ENCODE results near the gene TSPAN3. TPM values are rescaled to one million over a fixed set of nuclear protein-coding genes. Genes with fewer than 3 reads are reported as not detected.

TSPAN3 gene
- total and polyA plus RNA-seq, 10 of the 15 experiments (the other 5 are each of a cell fraction or from before 2014, with no cell fraction given) = 18.9 to 114 (median 57.2) TPM

DNA sequence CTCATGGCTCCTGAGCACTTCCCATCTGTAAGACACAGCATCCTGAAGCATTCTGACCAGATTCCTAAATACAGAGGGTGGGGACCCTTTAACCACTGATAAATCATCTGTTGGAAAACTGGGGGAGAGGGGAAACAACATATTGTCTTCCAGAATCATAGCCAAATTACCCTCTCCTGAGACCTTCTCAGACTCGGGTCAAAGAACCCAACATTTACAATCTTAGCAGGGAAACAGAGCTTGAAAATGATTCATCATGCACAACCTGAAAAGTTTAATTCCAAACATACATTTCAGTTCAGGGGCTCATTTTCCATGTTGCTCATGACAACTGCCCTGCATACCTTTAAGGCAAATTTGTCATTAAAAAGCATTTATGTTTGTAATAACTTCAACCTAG is 48.5 kb upstream of the TSPAN3 start (continued):
- TF ChIP-seq, protein P1, sequence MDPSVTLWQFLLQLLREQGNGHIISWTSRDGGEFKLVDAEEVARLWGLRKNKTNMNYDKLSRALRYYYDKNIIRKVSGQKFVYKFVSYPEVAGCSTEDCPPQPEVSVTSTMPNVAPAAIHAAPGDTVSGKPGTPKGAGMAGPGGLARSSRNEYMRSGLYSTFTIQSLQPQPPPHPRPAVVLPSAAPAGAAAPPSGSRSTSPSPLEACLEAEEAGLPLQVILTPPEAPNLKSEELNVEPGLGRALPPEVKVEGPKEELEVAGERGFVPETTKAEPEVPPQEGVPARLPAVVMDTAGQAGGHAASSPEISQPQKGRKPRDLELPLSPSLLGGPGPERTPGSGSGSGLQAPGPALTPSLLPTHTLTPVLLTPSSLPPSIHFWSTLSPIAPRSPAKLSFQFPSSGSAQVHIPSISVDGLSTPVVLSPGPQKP (IDR thresholded peaks at IDR 0.05; ENCODE audit: low read depth, low read length) = no peak
- TF ChIP-seq KDM1A (IDR thresholded peaks at IDR 0.05; ENCODE audit: borderline replicate concordance) (no peak), ZBED1 (IDR thresholded peaks at IDR 0.05; ENCODE audit: borderline replicate concordance) (no peak), PML (IDR thresholded peaks at IDR 0.05; ENCODE audit: low read length) (no peak), IKZF2 (IDR thresholded peaks at IDR 0.05) (no peak)

DNA sequence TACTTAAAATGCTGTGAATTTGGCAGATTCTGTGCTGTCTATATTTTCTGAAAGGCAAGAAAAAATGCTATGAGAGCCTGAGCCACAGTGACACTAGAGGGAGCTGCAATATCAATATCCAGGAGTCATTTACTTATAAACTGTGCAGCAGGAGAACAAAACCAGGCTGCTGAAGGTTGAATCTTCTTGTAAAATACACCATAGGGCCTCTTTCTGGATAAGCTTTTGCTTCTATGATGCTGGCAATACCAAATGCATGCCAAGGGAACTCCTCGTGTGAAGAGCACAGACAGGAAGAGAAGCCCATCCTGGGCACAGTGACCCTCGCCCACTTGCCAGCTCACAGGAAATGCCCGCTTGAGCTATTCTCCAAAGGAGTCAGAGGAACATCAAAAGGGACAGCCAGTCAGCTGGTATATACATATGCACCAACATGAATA is 48.0 kb upstream of the TSPAN3 start:
- no peak overlapping the region for H2AFZ ChIP-seq (ENCODE audit: control insufficient read depth, low read depth, low read length)
- H3K27me3 ChIP-seq (replicated peaks in 1 of 2; ENCODE audit: control insufficient read depth in 2 of 2, insufficient read depth in 2 of 2, low read length in 1 of 2) = no peaks in the 10 kb centered on the region
- FAIRE-seq = peak; percentile 44
- no TSS peak for BruUV-seq (replicated peaks)
- H3K4me3 ChIP-seq = no peak overlapping the region
- TF ChIP-seq, protein P2, sequence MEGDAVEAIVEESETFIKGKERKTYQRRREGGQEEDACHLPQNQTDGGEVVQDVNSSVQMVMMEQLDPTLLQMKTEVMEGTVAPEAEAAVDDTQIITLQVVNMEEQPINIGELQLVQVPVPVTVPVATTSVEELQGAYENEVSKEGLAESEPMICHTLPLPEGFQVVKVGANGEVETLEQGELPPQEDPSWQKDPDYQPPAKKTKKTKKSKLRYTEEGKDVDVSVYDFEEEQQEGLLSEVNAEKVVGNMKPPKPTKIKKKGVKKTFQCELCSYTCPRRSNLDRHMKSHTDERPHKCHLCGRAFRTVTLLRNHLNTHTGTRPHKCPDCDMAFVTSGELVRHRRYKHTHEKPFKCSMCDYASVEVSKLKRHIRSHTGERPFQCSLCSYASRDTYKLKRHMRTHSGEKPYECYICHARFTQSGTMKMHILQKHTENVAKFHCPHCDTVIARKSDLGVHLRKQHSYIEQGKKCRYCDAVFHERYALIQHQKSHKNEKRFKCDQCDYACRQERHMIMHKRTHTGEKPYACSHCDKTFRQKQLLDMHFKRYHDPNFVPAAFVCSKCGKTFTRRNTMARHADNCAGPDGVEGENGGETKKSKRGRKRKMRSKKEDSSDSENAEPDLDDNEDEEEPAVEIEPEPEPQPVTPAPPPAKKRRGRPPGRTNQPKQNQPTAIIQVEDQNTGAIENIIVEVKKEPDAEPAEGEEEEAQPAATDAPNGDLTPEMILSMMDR (IDR thresholded peaks at IDR 0.05 in 2 of 3, conservative IDR thresholded peaks at IDR 0.05 in 1 of 3; ENCODE audit: control insufficient read depth in 2 of 3, extremely low read depth in 1 of 3, insufficient read depth in 1 of 3, low read depth in 3 of 3, low read length in 3 of 3) = peak; percentile 65 to 76 (median 71)
- TF ChIP-seq TARDBP (IDR thresholded peaks at IDR 0.05; ENCODE audit: borderline replicate concordance) (no peak), STAT1 (conservative IDR thresholded peaks at IDR 0.05) (no peak), SP1 (IDR thresholded peaks at IDR 0.05; ENCODE audit: low read depth, low read length) (no peak), FOXM1 (IDR thresholded peaks at IDR 0.05; ENCODE audit: low read depth, low read length) (0 out of 2 replicates have a peak, but pooled peaks have one; percentile 35), NR2C2 (IDR thresholded peaks at IDR 0.05; ENCODE audit: borderline replicate concordance, control insufficient read depth, insufficient read length, low read depth) (no peak), RUNX3 (IDR thresholded peaks at IDR 0.05; ENCODE audit: low read length) (0 out of 2 replicates have a peak, but pooled peaks have one; percentile 33), WRNIP1 (IDR thresholded peaks at IDR 0.05; ENCODE audit: borderline replicate concordance, low read depth, low read length) (no peak), SMC3 (IDR thresholded peaks at IDR 0.05; ENCODE audit: borderline replicate concordance, low read length) (peak; percentile 85), MTA3 (IDR thresholded peaks at IDR 0.05; ENCODE audit: borderline replicate concordance, low read length) (no peak), RAD51 (IDR thresholded peaks at IDR 0.05) (no peak), CBX5 (IDR thresholded peaks at IDR 0.05; ENCODE audit: low read depth) (no peak), RAD21 (IDR thresholded peaks at IDR 0.05; ENCODE audit: insufficient read depth, low read depth, low read length) (peak; percentile 86)
- TF ChIP-seq, protein P3, sequence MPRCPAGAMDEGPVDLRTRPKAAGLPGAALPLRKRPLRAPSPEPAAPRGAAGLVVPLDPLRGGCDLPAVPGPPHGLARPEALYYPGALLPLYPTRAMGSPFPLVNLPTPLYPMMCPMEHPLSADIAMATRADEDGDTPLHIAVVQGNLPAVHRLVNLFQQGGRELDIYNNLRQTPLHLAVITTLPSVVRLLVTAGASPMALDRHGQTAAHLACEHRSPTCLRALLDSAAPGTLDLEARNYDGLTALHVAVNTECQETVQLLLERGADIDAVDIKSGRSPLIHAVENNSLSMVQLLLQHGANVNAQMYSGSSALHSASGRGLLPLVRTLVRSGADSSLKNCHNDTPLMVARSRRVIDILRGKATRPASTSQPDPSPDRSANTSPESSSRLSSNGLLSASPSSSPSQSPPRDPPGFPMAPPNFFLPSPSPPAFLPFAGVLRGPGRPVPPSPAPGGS (IDR thresholded peaks at IDR 0.05; ENCODE audit: borderline replicate concordance, insufficient read depth, low read depth, low read length, poor library complexity, severe bottlenecking) = no peak
- ChIA-PET RAD21 (ENCODE audit: unreplicated experiment) (interaction anchor here (0.5 to 13.0 kb wide), 20 partner anchors 10 to 428 kb away, joined by 3 to 272 read pairs (median 5); partner anchors contain the start of gene HMG20A), POLR2A (interaction anchor here (1.3 to 2.1 kb wide), 2 partner anchors 62 to 64 kb away, joined by 4 to 7 read pairs; no protein-coding TSS in a partner anchor), CTCF (interaction anchor here (0.6 to 12.0 kb wide), 32 partner anchors 9 to 901 kb away, joined by 3 to 361 read pairs (median 4); no protein-coding TSS in a partner anchor), SMC1A (ENCODE audit: uncharacterized antibody, unreplicated experiment) (interaction anchor here (0.9 to 12.1 kb wide), 28 partner anchors 8 to 428 kb away, joined by 3 to 365 read pairs (median 5); no protein-coding TSS in a partner anchor)
- intact Hi-C loops (cut with micrococcal nuclease; ENCODE audit: unreplicated experiment) (loop anchor here (1.0 to 2.0 kb wide), 4 partner anchors 60 to 424 kb away; no protein-coding TSS in a partner anchor), in situ Hi-C loops (cut with MboI) (loop anchor here (5.0 kb wide), 2 partner anchors 378 to 423 kb away; no protein-coding TSS in a partner anchor)
- peak; percentile 81 for ATAC-seq
- whole genome bisulfite sequencing (ENCODE audit: insufficient coverage, insufficient replicate concordance, low lambda C conversion rate, missing lambda C conversion rate) = 14% methylated on average over 3 of the region's 3 CpGs
- DNase-seq (ENCODE audit: low read depth, low spot score) = peak; percentile 32
- no peak overlapping the region for H3K27ac ChIP-seq (ENCODE audit: control insufficient read depth, insufficient read depth)
- peaks cover 0 to 4% of the 10 kb centered on the region in 2 experiments; a peak in 2 of 4 replicates for H3K36me3 ChIP-seq (ENCODE audit: control insufficient read depth in 2 of 2, insufficient read depth in 2 of 2, low read length in 1 of 2)
- no peak overlapping the region for H3K9ac ChIP-seq (ENCODE audit: control insufficient read depth, insufficient read depth, low read length)
- H3K4me1 ChIP-seq (ENCODE audit: control insufficient read depth, insufficient read depth, low read length) = peaks cover 12% of the 10 kb centered on the region; the same call in 1 of the 2 replicates
- no peaks in the 10 kb centered on the region for H4K20me1 ChIP-seq (ENCODE audit: control insufficient read depth, insufficient read depth)
- H3K79me2 ChIP-seq (ENCODE audit: control insufficient read depth, insufficient read depth, low read length) = no peaks in the 10 kb centered on the region
- no peak overlapping the region for H3K4me2 ChIP-seq (ENCODE audit: control insufficient read depth, insufficient read depth)
- H3K9me3 ChIP-seq (replicated peaks; ENCODE audit: control insufficient read depth, insufficient read depth, low read length) = no peaks in the 10 kb centered on the region
